ENCODE measurements around the gene KCND2.

The KCND2 gene

DNA sequence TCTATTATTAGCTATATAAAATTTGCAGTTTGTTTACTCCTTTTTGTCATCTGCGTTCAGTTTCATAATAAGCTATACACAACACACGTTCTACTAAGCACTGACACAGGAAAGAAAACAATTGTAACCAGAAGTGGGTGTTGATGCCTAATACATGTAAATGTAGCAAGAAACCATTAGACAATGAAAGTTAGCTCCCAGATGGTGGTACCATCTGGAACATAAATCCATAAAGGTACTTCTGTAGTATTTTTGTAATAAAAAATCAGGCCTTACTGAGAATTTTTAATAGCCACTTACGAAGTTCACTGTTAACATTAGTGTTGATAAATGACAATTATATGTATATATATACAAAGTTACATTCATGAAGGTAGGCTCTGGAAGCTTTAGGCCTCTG lies 194.7 kb downstream of the KCND2 start:
- TF ChIP-seq, protein P1, sequence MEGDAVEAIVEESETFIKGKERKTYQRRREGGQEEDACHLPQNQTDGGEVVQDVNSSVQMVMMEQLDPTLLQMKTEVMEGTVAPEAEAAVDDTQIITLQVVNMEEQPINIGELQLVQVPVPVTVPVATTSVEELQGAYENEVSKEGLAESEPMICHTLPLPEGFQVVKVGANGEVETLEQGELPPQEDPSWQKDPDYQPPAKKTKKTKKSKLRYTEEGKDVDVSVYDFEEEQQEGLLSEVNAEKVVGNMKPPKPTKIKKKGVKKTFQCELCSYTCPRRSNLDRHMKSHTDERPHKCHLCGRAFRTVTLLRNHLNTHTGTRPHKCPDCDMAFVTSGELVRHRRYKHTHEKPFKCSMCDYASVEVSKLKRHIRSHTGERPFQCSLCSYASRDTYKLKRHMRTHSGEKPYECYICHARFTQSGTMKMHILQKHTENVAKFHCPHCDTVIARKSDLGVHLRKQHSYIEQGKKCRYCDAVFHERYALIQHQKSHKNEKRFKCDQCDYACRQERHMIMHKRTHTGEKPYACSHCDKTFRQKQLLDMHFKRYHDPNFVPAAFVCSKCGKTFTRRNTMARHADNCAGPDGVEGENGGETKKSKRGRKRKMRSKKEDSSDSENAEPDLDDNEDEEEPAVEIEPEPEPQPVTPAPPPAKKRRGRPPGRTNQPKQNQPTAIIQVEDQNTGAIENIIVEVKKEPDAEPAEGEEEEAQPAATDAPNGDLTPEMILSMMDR (IDR thresholded peaks at IDR 0.05), result no peak

DNA sequence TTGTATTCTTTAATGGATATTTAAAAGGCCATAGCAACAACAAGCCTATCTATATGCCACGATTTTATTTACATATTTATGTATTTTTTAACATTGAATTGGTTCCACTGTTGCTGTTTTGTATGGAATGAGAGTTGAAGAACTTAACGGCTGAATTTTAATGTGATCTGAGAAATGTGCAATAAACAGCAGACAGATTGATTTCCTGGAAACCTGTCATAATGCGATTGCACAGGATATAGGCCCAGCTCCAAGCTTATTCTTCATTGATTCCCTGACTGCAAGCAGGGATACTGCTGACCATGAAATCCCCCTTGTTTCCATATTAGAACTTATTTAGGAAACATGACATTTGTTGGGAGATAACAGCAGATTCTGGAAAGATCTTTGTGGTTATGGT lies 195.6 kb downstream of the KCND2 start:
- TF ChIP-seq, protein P1 (IDR thresholded peaks at IDR 0.05), result no peak

DNA sequence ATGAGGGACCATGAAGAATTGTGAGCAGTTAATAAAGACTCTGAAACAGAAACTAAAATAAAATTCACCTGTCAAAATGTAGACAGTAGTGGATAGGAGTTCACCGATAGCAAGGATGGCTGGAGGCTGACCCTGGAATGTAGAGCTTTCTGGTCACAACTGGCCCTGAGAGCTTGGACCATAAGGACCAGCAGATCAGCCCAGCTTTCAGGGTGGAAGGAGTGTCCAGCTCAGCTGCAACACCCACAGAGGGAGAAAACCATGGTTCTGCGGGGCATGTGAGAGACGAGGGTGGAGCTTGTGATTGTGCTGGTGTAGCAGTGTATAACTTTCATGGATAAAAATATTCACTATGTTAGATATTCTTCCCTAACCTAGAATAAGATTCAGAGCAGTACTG lies 199.9 kb downstream of the KCND2 start:
- TF ChIP-seq, protein P1 (IDR thresholded peaks at IDR 0.05), result no peak

- TF ChIP-seq, protein P1 (IDR thresholded peaks at IDR 0.05), result no peak
These were observed 200.4 kb downstream of the KCND2 start for GRCh38 chr7:120473352-120473751.

DNA sequence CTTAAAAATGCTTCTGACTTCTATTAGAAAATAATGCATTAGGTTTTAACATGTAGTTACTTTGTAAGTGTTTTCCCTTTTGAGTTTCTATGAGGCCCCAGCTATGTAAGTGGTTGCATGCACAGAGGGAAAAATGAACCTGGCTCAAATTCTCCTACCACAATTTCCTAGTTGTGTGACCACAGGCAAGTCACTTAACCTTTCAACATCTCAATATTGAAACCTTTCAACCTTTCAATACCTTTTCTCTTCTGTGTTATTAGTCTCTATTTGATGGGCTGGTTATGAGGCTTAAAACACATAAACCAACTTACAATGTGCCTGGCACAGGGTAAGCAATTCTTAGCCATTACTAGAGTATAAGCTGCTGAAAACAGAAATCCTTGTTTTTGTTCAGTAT lies 203.0 kb downstream of the KCND2 start:
- TF ChIP-seq, protein P1 (IDR thresholded peaks at IDR 0.05), result no peak

DNA sequence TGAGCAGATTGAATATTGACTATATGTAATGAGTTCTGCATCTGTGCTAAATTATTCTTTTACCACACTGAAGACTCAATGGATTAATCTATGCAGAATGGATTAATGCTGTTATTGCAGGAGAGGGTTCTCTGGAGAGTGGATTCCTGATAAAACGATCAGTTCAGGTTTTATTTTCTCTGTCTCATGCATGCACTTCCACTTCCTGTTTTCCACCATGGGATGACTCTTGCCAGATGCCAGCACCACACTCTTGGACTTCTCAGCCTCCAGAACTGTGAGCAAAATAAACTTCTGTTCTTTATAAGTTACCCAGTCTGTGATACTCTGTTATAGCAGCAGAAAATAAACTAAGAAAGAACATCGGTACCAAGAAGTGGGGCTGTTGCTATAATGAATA lies 207.5 kb downstream of the KCND2 start:
- TF ChIP-seq, protein P1 (IDR thresholded peaks at IDR 0.05), result no peak

- TF ChIP-seq, protein P1 (IDR thresholded peaks at IDR 0.05), result no peak
These were observed 208.0 kb downstream of the KCND2 start for GRCh38 chr7:120480930-120481329.

DNA sequence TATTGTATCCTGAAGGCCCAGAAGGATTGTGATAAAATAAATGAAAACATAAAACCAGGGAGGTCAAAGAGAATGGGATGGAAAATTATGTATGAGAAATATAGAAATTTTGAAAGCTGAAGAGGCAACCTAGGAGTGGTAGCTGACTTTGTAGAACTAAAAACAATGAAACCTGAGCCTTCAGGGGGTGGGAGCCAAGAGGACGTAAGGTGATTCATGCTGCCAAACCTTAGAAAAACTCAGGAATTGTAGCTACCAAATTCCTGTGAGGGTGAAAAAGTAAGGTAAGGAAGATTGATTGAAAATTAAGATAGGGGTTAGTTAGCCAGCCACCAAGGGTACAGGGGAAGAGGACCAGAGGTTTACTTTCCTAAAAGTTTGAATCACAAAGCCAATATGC lies 213.2 kb downstream of the KCND2 start:
- TF ChIP-seq, protein P1 (IDR thresholded peaks at IDR 0.05), result no peak
